ENCODE measurements around the gene NOTCH4. TPM values are rescaled to one million over a fixed set of nuclear protein-coding genes. Genes with fewer than 3 reads are reported as not detected.

Gene NOTCH4
- total and polyA plus RNA-seq, 8 donors: 3.1 to 45.2 (median 5.9) TPM

- H3K36me3 ChIP-seq: no peaks in the 10 kb centered on the region
These were observed 15.6 kb upstream of the NOTCH4 start for GRCh38 chr6:32239462-32239861.

DNA sequence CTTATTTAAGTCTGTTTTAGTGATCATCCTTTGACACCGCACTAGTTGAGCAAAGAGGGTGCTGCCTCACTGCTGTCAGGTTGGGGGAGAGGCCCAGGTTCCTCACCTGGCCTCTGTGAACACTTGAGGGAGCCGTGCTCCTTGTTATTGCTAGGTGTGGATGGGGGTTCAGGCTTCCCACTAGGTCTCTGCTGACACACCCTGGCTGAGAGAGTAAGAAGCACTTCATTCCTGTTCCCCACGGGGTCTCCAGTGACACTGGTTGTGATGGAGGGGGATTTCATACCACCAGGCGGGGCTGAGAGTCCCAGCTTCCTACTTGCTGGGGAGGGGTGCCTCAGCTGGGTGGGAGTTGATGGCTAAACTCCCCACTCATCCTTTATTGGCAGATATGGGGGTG, 11.1 kb upstream of the NOTCH4 start:
- WGBS, 2 donors: 36 to 50% methylated on average over 4 of the region's 4 CpGs
- no peaks in the 10 kb centered on the region for H3K9me3 ChIP-seq
- no peaks in the 10 kb centered on the region for H3K36me3 ChIP-seq
- no peaks in the 10 kb centered on the region for H3K4me1 ChIP-seq
- intact Hi-C loops (cut with DNase I): no loop called here
- ATAC-seq (no peak), DNase-seq (no peak), FAIRE-seq (no peak)
- TF ChIP-seq, protein P1, sequence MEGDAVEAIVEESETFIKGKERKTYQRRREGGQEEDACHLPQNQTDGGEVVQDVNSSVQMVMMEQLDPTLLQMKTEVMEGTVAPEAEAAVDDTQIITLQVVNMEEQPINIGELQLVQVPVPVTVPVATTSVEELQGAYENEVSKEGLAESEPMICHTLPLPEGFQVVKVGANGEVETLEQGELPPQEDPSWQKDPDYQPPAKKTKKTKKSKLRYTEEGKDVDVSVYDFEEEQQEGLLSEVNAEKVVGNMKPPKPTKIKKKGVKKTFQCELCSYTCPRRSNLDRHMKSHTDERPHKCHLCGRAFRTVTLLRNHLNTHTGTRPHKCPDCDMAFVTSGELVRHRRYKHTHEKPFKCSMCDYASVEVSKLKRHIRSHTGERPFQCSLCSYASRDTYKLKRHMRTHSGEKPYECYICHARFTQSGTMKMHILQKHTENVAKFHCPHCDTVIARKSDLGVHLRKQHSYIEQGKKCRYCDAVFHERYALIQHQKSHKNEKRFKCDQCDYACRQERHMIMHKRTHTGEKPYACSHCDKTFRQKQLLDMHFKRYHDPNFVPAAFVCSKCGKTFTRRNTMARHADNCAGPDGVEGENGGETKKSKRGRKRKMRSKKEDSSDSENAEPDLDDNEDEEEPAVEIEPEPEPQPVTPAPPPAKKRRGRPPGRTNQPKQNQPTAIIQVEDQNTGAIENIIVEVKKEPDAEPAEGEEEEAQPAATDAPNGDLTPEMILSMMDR (IDR thresholded peaks at IDR 0.05): no peak
- no peak overlapping the region for H3K27ac ChIP-seq
- H3K27me3 ChIP-seq: no peaks in the 10 kb centered on the region
- no peak overlapping the region for H3K4me3 ChIP-seq

More at GRCh38 chr6:32239462-32239861, 15.6 kb upstream of the NOTCH4 start:
- TF ChIP-seq, protein P1 (IDR thresholded peaks at IDR 0.05): no peak
- intact Hi-C loops (cut with DNase I): no loop called here
- Histone ChIP-seq H3K4me1 (no peaks in the 10 kb centered on the region), H3K9me3 (no peaks in the 10 kb centered on the region), H3K27me3 (no peaks in the 10 kb centered on the region), H3K27ac (no peak overlapping the region), H3K4me3 (no peak overlapping the region)
- ATAC-seq (no peak), FAIRE-seq (no peak), DNase-seq (no peak)
- 70 to 71% methylated on average over 2 of the region's 2 CpGs for WGBS, 2 donors

GRCh38 chr6:32226434-32226833, 2.6 kb upstream of the NOTCH4 start:
- H3K4me3 ChIP-seq: no peak overlapping the region
- TF ChIP-seq, protein P1 (IDR thresholded peaks at IDR 0.05): no peak
- no peak for ATAC-seq
- FAIRE-seq: no peak
- no peaks in the 10 kb centered on the region for H3K36me3 ChIP-seq
- no peaks in the 10 kb centered on the region for H3K9me3 ChIP-seq
- WGBS, 2 donors: 93 to 94% methylated on average over 7 of the region's 7 CpGs
- intact Hi-C loops (cut with DNase I): no loop called here
- no peaks in the 10 kb centered on the region for H3K27me3 ChIP-seq
- H3K27ac ChIP-seq: no peak overlapping the region
- no peaks in the 10 kb centered on the region for H3K4me1 ChIP-seq
- DNase-seq: no peak

GRCh38 chr6:32224696-32225095, 829 bp upstream of the NOTCH4 start:
- FAIRE-seq (no peak), DNase-seq (no peak), ATAC-seq (no peak)
- Histone ChIP-seq H3K4me1 (no peaks in the 10 kb centered on the region), H3K27ac (no peak overlapping the region), H3K9me3 (no peaks in the 10 kb centered on the region), H3K36me3 (no peaks in the 10 kb centered on the region), H3K27me3 (no peaks in the 10 kb centered on the region), H3K4me3 (no peak overlapping the region)
- TF ChIP-seq, protein P1 (IDR thresholded peaks at IDR 0.05): no peak
- intact Hi-C loops (cut with DNase I): no loop called here
- WGBS, 2 donors: 64 to 77% methylated on average over 2 of the region's 2 CpGs

GRCh38 chr6:32222333-32223230, 1.3 kb downstream of the NOTCH4 start:
- WGBS, 2 donors: 83 to 88% methylated on average over 7 to 8 of the region's 8 CpGs
- TF ChIP-seq, protein P1 (IDR thresholded peaks at IDR 0.05): no peak
- FAIRE-seq (no peak), DNase-seq (peak in 1 of 6 donors; percentile 54), ATAC-seq (no peak)
- Histone ChIP-seq H3K27ac (no peak overlapping the region), H3K4me3 (no peak overlapping the region), H3K9me3 (no peaks in the 10 kb centered on the region), H3K27me3 (no peaks in the 10 kb centered on the region), H3K36me3 (no peaks in the 10 kb centered on the region), H3K4me1 (no peaks in the 10 kb centered on the region)
- intact Hi-C loops (cut with DNase I): no loop called here

Measured in pancreas (tissue), 10 donors.